RWPE1 (cell line): ENCODE measurements around the gene KIF23.
A peak's percentile ranks its signal among the peaks of the same experiment; 100 is the strongest.

ENCODE experiments used
- CTCF ChIA-PET: fragments of 350-600 bp; sonication (Branson Sonifier 250); formaldehyde crosslinking; extraction: SDS; loops from one replicate; lab custom pipeline; 2021; lab: Yijun Ruan, JAX
- POLR2A ChIA-PET: fragments of 400-600 bp; formaldehyde crosslinking; extraction: SDS; loops from one replicate; lab custom pipeline; 2020; ENCODE audit warnings: antibody characterized with exemption; ENCODE audit not compliant: low non-redundant PET; lab: Yijun Ruan, JAX
- DNase-seq: peaks from one replicate; pipeline ENCODE4 v3.0.0; 2012; ENCODE audit warnings: low spot score
- H3K27ac ChIP-seq: fragments of 450-650 bp; 2 replicates; pipeline ENCODE4 v1.5.1; 2017
- CTCF ChIP-seq: fragments of 450-650 bp; conservative IDR thresholded peaks from 2 replicates; pipeline ENCODE4 v1.5.1; 2017; ENCODE audit warnings: low read depth, mild to moderate bottlenecking

Gene KIF23

GRCh38 chr15:69393831-69394491 lies 20.2 kb upstream of the KIF23 start:
- CTCF ChIA-PET, result interaction anchor here (0.5 to 2.2 kb wide), 16 partner anchors 10 to 900 kb away, joined by 3 to 13 read pairs (median 3); partner anchors contain the start of gene KIF23
- peak overlapping the region; percentile 74 for H3K27ac ChIP-seq
- POLR2A ChIA-PET, result interaction anchor here (0.6 kb wide), 1 partner anchor 338 kb away, joined by 6 read pairs; no protein-coding TSS in a partner anchor
- TF ChIP-seq CTCF, result no peak
- DNase-seq, result peak; percentile 83

GRCh38 chr15:69394556-69395282 lies 19.4 kb upstream of the KIF23 start:
- ChIA-PET POLR2A (interaction anchor here (0.6 kb wide), 1 partner anchor 339 kb away, joined by 6 read pairs; no protein-coding TSS in a partner anchor), CTCF (interaction anchor here (0.5 to 2.2 kb wide), 21 partner anchors 9 to 901 kb away, joined by 3 to 13 read pairs (median 5); partner anchors contain the start of gene KIF23)
- TF ChIP-seq CTCF, result peak; percentile 99
- DNase-seq, result peak; percentile 81
- peak overlapping the region; percentile 74 for H3K27ac ChIP-seq

GRCh38 chr15:69395460-69395859 lies 18.7 kb upstream of the KIF23 start:
- CTCF ChIA-PET, result interaction anchor here (0.5 to 2.2 kb wide), 8 partner anchors 8 to 338 kb away, joined by 3 to 13 read pairs (median 5); no protein-coding TSS in a partner anchor
- TF ChIP-seq CTCF, result no peak
- H3K27ac ChIP-seq, result no peak overlapping the region
- POLR2A ChIA-PET, result no interaction called here
- DNase-seq, result no peak

GRCh38 chr15:69395991-69396390 lies 18.2 kb upstream of the KIF23 start:
- ChIA-PET POLR2A (no interaction called here), CTCF (no interaction called here)
- no peak for DNase-seq
- no peak overlapping the region for H3K27ac ChIP-seq
- TF ChIP-seq CTCF, result no peak

- DNase-seq, result no peak
- POLR2A ChIA-PET, result no interaction called here
These were observed 15.7 kb upstream of the KIF23 start for GRCh38 chr15:69398491-69398891.

More at GRCh38 chr15:69398491-69398891, 15.7 kb upstream of the KIF23 start:
- peak overlapping the region; percentile 0; the same call in 1 of the 2 replicates for H3K27ac ChIP-seq
- no peak for TF ChIP-seq CTCF
- CTCF ChIA-PET, result no interaction called here
